A673 (cell line): ENCODE data around the gene ATP5MC2.

Source experiments
- EZH2 ChIP-seq: fragments of 200-600 bp; sonication (generic); IDR thresholded peaks from 2 replicates; pipeline ENCODE4 v1.6.1; 2017; ENCODE audit warnings: borderline replicate concordance, low read depth, mild to moderate bottlenecking, mixed read lengths, antibody characterized with exemption, low read length; ENCODE audit not compliant: poor library complexity, severe bottlenecking
- TF ChIP-seq, protein P1 (sequence below): fragments of 300-800, 200-600 bp; sonication (generic); conservative IDR thresholded peaks from 2 replicates; pipeline ENCODE4 v1.5.1; 2017; ENCODE audit warnings: low read depth, mild to moderate bottlenecking, antibody characterized with exemption, low read length, moderate library complexity, mixed read lengths

DNA sequence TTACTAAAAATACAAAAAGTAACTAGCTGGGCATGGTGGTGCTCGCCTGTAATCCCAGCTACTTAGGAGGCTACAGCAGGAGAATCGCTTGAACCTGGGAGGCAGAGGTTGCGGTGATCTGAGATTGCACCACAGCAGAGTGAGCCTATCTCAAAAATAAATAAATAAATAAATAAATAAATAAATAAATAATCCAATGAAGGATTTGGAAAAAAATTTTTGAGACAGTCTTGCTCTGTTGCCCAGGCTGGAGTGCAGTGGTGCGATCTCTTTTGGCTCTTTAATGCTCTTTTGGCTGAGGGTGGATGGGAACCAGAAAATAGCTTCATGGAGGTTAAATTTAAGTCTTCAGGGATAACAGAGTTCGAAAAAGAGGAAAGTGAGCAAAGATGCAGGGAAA is 11.7 kb downstream of the ATP5MC2 start:
- TF ChIP-seq, protein P1, sequence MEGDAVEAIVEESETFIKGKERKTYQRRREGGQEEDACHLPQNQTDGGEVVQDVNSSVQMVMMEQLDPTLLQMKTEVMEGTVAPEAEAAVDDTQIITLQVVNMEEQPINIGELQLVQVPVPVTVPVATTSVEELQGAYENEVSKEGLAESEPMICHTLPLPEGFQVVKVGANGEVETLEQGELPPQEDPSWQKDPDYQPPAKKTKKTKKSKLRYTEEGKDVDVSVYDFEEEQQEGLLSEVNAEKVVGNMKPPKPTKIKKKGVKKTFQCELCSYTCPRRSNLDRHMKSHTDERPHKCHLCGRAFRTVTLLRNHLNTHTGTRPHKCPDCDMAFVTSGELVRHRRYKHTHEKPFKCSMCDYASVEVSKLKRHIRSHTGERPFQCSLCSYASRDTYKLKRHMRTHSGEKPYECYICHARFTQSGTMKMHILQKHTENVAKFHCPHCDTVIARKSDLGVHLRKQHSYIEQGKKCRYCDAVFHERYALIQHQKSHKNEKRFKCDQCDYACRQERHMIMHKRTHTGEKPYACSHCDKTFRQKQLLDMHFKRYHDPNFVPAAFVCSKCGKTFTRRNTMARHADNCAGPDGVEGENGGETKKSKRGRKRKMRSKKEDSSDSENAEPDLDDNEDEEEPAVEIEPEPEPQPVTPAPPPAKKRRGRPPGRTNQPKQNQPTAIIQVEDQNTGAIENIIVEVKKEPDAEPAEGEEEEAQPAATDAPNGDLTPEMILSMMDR, result no peak
- TF ChIP-seq EZH2, result no peak
